HG03469 (cell line): Measurements from ENCODE around the gene PDE1C.

Experiments used
- ATAC-seq: cut with Tn5 transposase; IDR thresholded peaks from one replicate; pipeline ENCODE4 v1.9.1; 2021; ENCODE audit warnings: mild to moderate bottlenecking, moderate library complexity, moderate number of reproducible peaks; ENCODE audit not compliant: unreplicated experiment

Gene PDE1C

GRCh38 chr7:31720366-31720765 is 349.8 kb downstream of the PDE1C start:
- no peak for ATAC-seq

- ATAC-seq: no peak
Measured at GRCh38 chr7:31716355-31716754, 353.9 kb downstream of the PDE1C start.

GRCh38 chr7:31710171-31710570 is 360.0 kb downstream of the PDE1C start:
- no peak for ATAC-seq

DNA sequence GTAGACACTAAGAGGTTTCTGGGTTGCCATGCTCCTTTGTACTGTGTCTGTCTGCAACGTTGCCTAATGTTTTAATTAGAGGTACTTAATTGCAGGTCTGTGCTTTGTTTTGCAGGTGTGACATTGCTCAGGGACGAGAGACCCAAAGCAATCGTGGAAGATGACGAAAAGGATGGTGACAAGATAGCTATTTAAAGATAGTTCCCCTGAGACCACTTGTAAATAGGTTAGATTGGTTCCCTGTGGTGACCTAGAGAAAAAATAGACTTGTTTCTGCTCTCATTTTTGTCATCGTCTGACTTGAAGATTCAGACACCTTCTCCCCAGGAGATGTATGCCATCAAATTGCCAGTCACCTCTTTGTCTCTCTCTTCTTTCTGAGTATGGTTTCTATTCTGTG is 363.1 kb downstream of the PDE1C start:
- ATAC-seq: no peak

DNA sequence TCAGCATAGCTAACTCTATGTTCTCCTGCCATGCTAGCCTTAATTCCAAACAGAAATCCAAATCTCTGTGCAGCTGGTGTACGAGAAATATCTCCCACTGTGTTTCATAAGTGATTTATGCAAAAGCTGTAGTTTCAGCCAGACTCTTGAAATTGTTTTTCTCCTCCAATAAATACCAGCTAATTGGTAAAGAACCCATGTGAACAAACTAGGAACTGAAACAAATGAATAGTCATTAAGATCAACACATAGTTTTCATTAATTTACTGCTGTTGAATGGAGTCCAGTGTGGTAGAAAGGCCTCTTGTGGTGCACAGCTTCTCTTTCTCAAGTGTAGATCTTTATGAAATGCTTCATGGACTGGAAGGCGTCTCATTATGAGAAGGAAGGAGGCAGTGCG is 364.8 kb downstream of the PDE1C start:
- no peak for ATAC-seq

DNA sequence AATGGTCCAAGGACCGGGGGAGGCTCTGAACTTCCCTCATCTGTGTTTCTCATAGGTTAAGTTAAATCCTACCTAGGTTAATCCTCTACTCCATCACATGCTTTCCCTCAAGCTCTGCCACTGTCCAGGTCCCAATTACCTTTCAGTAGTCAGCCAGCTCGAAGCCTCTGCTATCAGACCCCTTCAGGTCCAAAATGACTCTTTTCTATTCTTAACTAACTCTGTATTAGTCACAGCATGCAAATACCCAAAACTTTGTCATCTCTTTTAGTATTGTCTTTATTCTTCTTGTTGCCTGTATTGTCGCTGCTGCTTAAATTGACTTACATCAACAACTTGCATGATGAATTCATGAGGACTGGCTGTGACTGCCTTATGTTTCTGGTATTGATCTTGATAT is 367.9 kb downstream of the PDE1C start:
- ATAC-seq: no peak
